Measurements from ENCODE around the gene MTAP.

The MTAP gene

DNA sequence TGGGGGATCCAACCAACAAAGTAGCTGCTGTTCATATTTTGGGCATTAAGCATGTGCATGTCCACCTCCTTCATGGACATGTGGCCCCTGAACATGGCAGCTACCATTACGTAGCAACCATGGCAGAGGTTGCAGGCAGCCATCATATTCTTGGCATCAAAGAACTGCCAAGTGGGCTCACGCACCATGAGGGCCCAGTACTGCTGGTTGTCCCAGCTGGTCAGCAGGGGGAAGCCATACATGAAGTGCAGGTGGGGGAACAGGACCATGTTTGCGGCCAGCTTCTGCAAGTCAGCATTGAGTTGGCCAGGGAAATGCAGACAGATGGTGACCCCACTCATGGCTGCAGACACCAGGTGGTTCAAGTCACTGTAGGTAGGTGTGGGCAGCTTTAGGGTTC lies 9.5 kb downstream of the MTAP start:
- Histone ChIP-seq H3K36me3 (peaks cover 53 to 99% (median 80%) of the 10 kb centered on the region in 11 experiments), H3K4me2 (peak overlapping the region in 6 of 11 experiments; percentile 4 to 27 (median 12); a peak in 5 of 22 replicates), H3K27ac (peak overlapping the region in 3 of 11 experiments; percentile 36 to 43 (median 38); a peak in 2 of 22 replicates), H3K27me3 (no peaks in the 10 kb centered on the region), H3K4me1 (peaks cover 45 to 94% (median 63%) of the 10 kb centered on the region in 10 experiments), H4K20me1 (peaks cover 0 to 96% (median 78%) of the 10 kb centered on the region in 11 experiments; a peak in 20 of 22 replicates), H3K4me3 (no peak overlapping the region), H3K9me3 (replicated peaks in 1 of 11) (peaks cover 0 to 11% (median 2%) of the 10 kb centered on the region in 11 experiments; a peak in 14 of 22 replicates), H3K9ac (peak overlapping the region in 5 of 11 experiments; percentile 9 to 28 (median 25); a peak in 4 of 22 replicates)
- TF ChIP-seq Cebpa-rat (IDR thresholded peaks at IDR 0.05) = no peak

DNA sequence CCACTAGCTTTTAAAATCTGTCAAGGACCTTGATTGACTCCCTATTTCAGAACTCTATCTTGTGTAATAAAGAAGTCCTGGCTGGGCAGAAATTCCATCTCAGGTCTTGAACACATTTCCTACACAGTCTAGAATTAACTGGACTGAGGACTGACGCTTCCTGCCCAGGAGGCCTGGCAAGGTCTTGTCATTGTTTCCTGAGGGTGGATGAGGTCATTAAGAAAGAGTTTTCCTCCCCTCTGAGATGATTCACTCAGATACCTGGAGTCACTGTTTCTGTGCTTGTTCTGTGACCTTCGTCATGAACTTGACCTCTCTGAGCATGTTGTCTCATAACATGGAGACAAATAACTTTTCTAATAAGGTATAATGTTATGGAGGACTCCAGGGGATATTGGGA lies 10.0 kb downstream of the MTAP start:
- Histone ChIP-seq H3K9me3 (replicated peaks in 1 of 11) (peaks cover 0 to 16% (median 7%) of the 10 kb centered on the region in 11 experiments; a peak in 19 of 22 replicates), H3K4me1 (peaks cover 40 to 94% (median 61%) of the 10 kb centered on the region in 10 experiments), H3K27ac (peak overlapping the region in 3 of 11 experiments; percentile 36 to 43 (median 38); a peak in 4 of 22 replicates), H3K4me3 (no peak overlapping the region), H3K36me3 (peaks cover 58 to 99% (median 80%) of the 10 kb centered on the region in 11 experiments), H3K9ac (peak overlapping the region in 8 of 11 experiments; percentile 18 to 28 (median 22); a peak in 6 of 22 replicates), H3K27me3 (no peaks in the 10 kb centered on the region), H4K20me1 (peaks cover 0 to 96% (median 77%) of the 10 kb centered on the region in 11 experiments; a peak in 20 of 22 replicates), H3K4me2 (peak overlapping the region in 4 of 11 experiments; percentile 8 to 27 (median 14); a peak in 4 of 22 replicates)
- TF ChIP-seq Cebpa-rat (IDR thresholded peaks at IDR 0.05) = no peak

DNA sequence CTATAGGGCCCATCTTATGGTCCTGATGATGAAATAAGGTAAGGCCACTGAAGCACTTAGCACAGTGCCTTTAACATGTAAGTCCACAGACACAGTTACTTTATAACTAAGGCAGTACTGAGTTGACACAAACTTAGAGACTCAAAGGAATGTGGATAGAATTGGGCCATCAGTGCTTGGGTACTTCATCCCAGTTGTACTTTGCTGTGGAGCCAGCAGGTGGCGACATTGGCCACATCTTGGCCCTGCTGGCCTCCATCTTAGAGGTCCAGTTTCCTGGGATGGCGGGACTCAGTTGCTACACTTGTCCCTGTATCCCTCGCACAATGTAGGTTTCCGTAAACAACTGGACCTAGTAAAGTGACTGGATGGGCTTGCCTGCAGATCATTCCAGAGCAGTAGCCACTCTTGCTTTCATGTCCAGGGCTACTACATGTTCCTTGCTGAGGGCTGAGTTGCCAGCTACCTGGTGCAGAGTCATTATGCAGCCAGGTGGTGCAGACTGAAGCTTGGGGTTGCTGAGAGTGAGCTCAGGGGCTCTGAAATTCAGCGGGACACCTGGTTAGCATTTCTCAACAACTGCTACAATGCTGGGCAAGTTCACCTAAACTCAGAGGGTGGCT lies 10.6 kb downstream of the MTAP start:
- Histone ChIP-seq H3K27ac (peak overlapping the region in 5 of 11 experiments; percentile 11 to 43 (median 34); a peak in 6 of 22 replicates), H3K9me3 (replicated peaks in 1 of 11) (peaks cover 1 to 22% (median 14%) of the 10 kb centered on the region in 11 experiments; a peak in 21 of 22 replicates), H3K4me2 (peak overlapping the region in 10 of 11 experiments; percentile 4 to 63 (median 36); a peak in 14 of 22 replicates), H3K36me3 (peaks cover 64 to 99% (median 86%) of the 10 kb centered on the region in 11 experiments), H3K9ac (peak overlapping the region in 3 of 11 experiments; percentile 5 to 45 (median 6); a peak in 1 of 22 replicates), H3K27me3 (no peaks in the 10 kb centered on the region), H3K4me3 (no peak overlapping the region), H3K4me1 (peaks cover 33 to 94% (median 58%) of the 10 kb centered on the region in 10 experiments), H4K20me1 (peaks cover 0 to 96% (median 72%) of the 10 kb centered on the region in 11 experiments; a peak in 20 of 22 replicates)
- no peak for TF ChIP-seq Cebpa-rat (IDR thresholded peaks at IDR 0.05)

DNA sequence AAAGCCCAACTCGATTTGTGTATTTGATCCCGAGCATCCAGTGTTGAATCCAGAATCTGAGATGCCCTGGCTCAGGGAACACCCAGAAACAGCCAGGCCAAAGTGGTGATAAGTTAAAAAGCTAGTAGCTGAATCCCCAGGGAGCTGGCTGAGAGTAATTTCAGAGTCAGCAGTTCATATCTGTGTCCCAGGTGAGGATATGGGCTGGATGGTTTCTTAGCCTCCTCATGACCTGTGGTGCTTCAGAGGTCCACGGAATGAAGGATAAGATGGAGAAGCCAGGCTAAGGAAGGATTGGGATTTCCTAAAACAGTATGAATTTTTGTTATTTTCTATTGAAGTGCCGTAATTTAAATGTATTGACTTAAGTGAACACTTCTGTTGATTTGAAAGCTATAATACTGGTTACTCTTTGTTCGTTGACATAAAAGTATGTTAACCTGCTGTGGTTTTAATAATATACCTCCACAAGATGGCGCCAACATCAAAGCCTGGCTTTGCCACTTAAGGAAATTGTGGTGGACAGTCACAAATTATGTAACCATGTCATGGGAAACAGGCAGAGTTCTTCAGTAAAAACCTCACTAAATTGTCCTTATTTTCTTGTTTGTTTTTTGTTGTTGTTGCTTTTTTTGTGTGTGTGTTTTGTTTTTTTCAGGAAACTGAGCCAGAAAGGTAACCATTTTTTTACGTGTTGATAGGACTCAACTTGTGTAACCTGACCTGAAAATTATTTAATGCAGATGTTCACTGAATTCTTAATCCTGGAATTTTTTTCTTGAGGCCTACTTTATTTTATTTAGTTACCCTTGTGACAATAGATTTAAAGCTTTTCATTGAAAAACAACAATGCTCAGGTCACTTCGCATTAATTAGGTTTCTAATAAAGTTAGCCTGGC lies 11.4 kb downstream of the MTAP start:
- Histone ChIP-seq H4K20me1 (peaks cover 0 to 88% (median 64%) of the 10 kb centered on the region in 11 experiments; a peak in 19 of 22 replicates), H3K4me3 (no peak overlapping the region), H3K9me3 (replicated peaks in 1 of 11) (peaks cover 9 to 30% (median 21%) of the 10 kb centered on the region in 11 experiments; a peak in 21 of 22 replicates), H3K36me3 (peaks cover 66 to 99% (median 87%) of the 10 kb centered on the region in 11 experiments), H3K9ac (peak overlapping the region in 3 of 11 experiments; percentile 5 to 45 (median 6); a peak in 1 of 22 replicates), H3K27me3 (no peaks in the 10 kb centered on the region), H3K27ac (peak overlapping the region in 6 of 11 experiments; percentile 4 to 41 (median 24); a peak in 7 of 22 replicates), H3K4me2 (peak overlapping the region in 10 of 11 experiments; percentile 4 to 63 (median 36); a peak in 14 of 22 replicates), H3K4me1 (peaks cover 26 to 87% (median 53%) of the 10 kb centered on the region in 10 experiments)
- no peak for TF ChIP-seq Cebpa-rat (IDR thresholded peaks at IDR 0.05)

DNA sequence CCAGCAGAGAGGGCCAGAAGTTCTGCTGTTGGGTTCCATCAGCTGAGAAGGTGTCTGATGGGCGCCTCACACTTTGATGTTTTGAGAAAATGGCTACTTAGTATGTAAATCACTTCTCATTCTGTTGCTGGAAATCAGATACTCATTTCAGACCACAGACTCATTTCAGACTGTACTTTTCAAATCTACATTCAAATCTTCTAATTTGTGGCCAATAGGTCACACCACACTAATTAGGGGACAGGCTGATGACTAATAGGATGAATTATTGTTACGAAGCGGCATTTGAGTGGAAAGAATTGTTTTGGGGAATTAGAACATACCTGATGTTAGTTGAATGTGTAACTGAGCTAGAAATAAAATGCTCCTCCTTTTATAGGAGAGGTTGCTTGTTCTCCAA lies 13.2 kb downstream of the MTAP start:
- peaks cover 23 to 48% (median 40%) of the 10 kb centered on the region in 11 experiments; a peak in 21 of 22 replicates for H3K9me3 ChIP-seq (replicated peaks in 1 of 11)
- peak overlapping the region in 4 of 11 experiments; percentile 66 to 76 (median 67); a peak in 8 of 22 replicates for H3K4me2 ChIP-seq
- peaks cover 60 to 99% (median 85%) of the 10 kb centered on the region in 11 experiments for H3K36me3 ChIP-seq
- H4K20me1 ChIP-seq = peaks cover 0 to 70% (median 46%) of the 10 kb centered on the region in 11 experiments; a peak in 18 of 22 replicates
- H3K27ac ChIP-seq = peak overlapping the region in 4 of 11 experiments; percentile 61 to 75 (median 72); a peak in 6 of 22 replicates
- H3K4me1 ChIP-seq = peaks cover 24 to 74% (median 49%) of the 10 kb centered on the region in 10 experiments
- no peaks in the 10 kb centered on the region for H3K27me3 ChIP-seq
- TF ChIP-seq Cebpa-rat (IDR thresholded peaks at IDR 0.05) = no peak
- H3K4me3 ChIP-seq = no peak overlapping the region
- H3K9ac ChIP-seq = no peak overlapping the region

DNA sequence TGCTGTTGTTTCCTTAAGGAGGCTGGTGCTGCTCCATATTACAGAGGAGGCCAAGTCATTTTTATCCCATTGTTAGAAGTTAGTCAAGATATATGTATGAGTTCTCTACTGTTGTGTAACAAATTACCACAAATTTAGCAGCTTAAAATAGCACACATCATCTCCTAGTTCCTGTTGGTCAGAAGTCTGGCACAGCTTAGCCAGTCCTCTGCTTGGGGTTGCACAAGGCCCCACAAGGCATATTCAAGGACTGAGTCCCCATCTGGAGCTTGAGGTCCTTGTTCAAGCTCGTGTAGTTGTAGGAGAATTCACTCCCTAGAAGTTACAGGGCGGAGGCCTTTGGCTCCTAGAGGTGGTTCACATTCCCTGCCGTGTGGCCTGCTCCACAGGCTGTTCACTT lies 14.7 kb downstream of the MTAP start:
- peak overlapping the region in 7 of 11 experiments; percentile 21 to 75 (median 61); a peak in 16 of 22 replicates for H3K27ac ChIP-seq
- H3K4me1 ChIP-seq = peaks cover 15 to 59% (median 38%) of the 10 kb centered on the region in 10 experiments
- TF ChIP-seq Cebpa-rat (IDR thresholded peaks at IDR 0.05) = peak in 6 of 11 experiments; percentile 6 to 73 (median 57); a peak in 4 of 22 replicates

DNA sequence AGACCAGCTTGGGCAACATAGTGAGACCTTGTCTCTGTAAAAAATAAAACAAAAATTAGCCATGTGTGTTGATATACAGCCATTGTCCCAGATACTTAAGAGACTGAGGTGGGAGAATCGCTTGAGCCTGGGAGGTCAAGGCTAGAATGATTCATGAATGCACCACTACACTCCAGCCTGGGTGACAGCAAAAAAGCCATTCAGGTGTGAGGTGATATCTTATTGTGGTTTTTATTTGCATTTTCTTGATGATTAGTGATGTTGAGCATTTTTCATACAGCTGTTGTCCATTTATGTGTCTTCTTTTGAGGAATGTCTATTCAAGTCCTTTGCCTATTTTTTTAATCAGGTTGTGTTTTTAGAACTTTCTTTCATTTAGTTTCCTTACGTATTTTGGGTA lies 23.2 kb downstream of the MTAP start:
- H3K4me1 ChIP-seq = peaks cover 0 to 26% (median 1%) of the 10 kb centered on the region in 10 experiments; a peak in 7 of 20 replicates
- H3K27ac ChIP-seq = no peak overlapping the region
- no peak overlapping the region for H3K9ac ChIP-seq
- no peak for TF ChIP-seq Cebpa-rat (IDR thresholded peaks at IDR 0.05)
- H3K4me2 ChIP-seq = no peak overlapping the region
- H3K36me3 ChIP-seq = peaks cover 65 to 91% (median 85%) of the 10 kb centered on the region in 11 experiments
- no peak overlapping the region for H3K4me3 ChIP-seq
- H4K20me1 ChIP-seq = peaks cover 3 to 76% (median 54%) of the 10 kb centered on the region in 11 experiments; a peak in 20 of 22 replicates
- no peaks in the 10 kb centered on the region for H3K27me3 ChIP-seq
- H3K9me3 ChIP-seq (replicated peaks in 1 of 11) = peaks cover 0 to 25% (median 12%) of the 10 kb centered on the region in 11 experiments; a peak in 11 of 22 replicates

More for the DNA sequence above, 14.7 kb downstream of the MTAP start:
- H3K4me2 ChIP-seq = peak overlapping the region in 8 of 11 experiments; percentile 7 to 76 (median 58); a peak in 14 of 22 replicates
- H3K27me3 ChIP-seq = no peaks in the 10 kb centered on the region
- H3K9ac ChIP-seq = peak overlapping the region in 4 of 11 experiments; percentile 11 to 42 (median 34); a peak in 5 of 22 replicates
- peaks cover 25 to 53% (median 44%) of the 10 kb centered on the region in 11 experiments; a peak in 21 of 22 replicates for H3K9me3 ChIP-seq (replicated peaks in 1 of 11)
- H3K36me3 ChIP-seq = peaks cover 46 to 90% (median 75%) of the 10 kb centered on the region in 11 experiments
- H3K4me3 ChIP-seq = peak overlapping the region in 4 of 10 experiments; percentile 5 to 53 (median 12); a peak in 1 of 20 replicates
- peaks cover 0 to 55% (median 30%) of the 10 kb centered on the region in 11 experiments; a peak in 17 of 22 replicates for H4K20me1 ChIP-seq

Measured in BLaER1 treated with 17β-estradiol and CSF1 and Interleukin-3, amounts not matched to agents 10 nM and 100 nM (cell line).